ENCODE data around the gene WDR13. TPM values are rescaled to one million over a fixed set of nuclear protein-coding genes. Genes with fewer than 3 reads are reported as not detected.

The WDR13 gene
- total RNA-seq, 1 donor from 2014 or later = 111 TPM

- H3K27ac ChIP-seq = no peak overlapping the region
Measured at GRCh38 chrX:48613502-48614160, 16.3 kb downstream of the WDR13 start.

GRCh38 chrX:48616576-48616975 lies 19.3 kb downstream of the WDR13 start:
- Histone ChIP-seq H3K4me3 (no peak overlapping the region), H3K27me3 (no peaks in the 10 kb centered on the region), H3K27ac (no peak overlapping the region), H3K9me3 (no peaks in the 10 kb centered on the region), H3K36me3 (no peaks in the 10 kb centered on the region), H3K4me1 (no peaks in the 10 kb centered on the region)
- TF ChIP-seq POLR2A (IDR thresholded peaks at IDR 0.05) (no peak), POLR2AphosphoS5 (IDR thresholded peaks at IDR 0.05; ENCODE audit: insufficient read depth in 1 of 2, low read depth in 1 of 2) (no peak), CTCF (IDR thresholded peaks at IDR 0.05) (no peak)
- intact Hi-C loops (cut with DNase I) = no loop called here
- DNase-seq (ENCODE audit: extremely low spot score in 2 of 2) = no peak

More at GRCh38 chrX:48613502-48614160, 16.3 kb downstream of the WDR13 start:
- Histone ChIP-seq H3K9me3 (no peaks in the 10 kb centered on the region), H3K4me3 (no peak overlapping the region), H3K4me1 (no peaks in the 10 kb centered on the region), H3K27me3 (no peaks in the 10 kb centered on the region), H3K36me3 (no peaks in the 10 kb centered on the region)
- intact Hi-C loops (cut with DNase I) = no loop called here
- DNase-seq (ENCODE audit: extremely low spot score in 2 of 2) = no peak
- TF ChIP-seq CTCF (IDR thresholded peaks at IDR 0.05) = no peak
- TF ChIP-seq POLR2AphosphoS5 (IDR thresholded peaks at IDR 0.05; ENCODE audit: insufficient read depth in 1 of 2, low read depth in 1 of 2) = no peak
- TF ChIP-seq POLR2A (IDR thresholded peaks at IDR 0.05) = no peak

- no peaks in the 10 kb centered on the region for H3K4me1 ChIP-seq
- intact Hi-C loops (cut with DNase I) = no loop called here
- no peaks in the 10 kb centered on the region for H3K36me3 ChIP-seq
- no peak overlapping the region for H3K4me3 ChIP-seq
- TF ChIP-seq POLR2AphosphoS5 (IDR thresholded peaks at IDR 0.05; ENCODE audit: insufficient read depth in 1 of 2, low read depth in 1 of 2) (no peak), POLR2A (IDR thresholded peaks at IDR 0.05) (no peak), CTCF (IDR thresholded peaks at IDR 0.05) (no peak)
- H3K27ac ChIP-seq = no peak overlapping the region
- H3K9me3 ChIP-seq = no peaks in the 10 kb centered on the region
- no peak for DNase-seq (ENCODE audit: extremely low spot score in 2 of 2)
- H3K27me3 ChIP-seq = no peaks in the 10 kb centered on the region
Measured at GRCh38 chrX:48617542-48618340, 20.4 kb downstream of the WDR13 start.

GRCh38 chrX:48626401-48627298 lies 29.4 kb downstream of the WDR13 start:
- Histone ChIP-seq H3K4me3 (no peak overlapping the region), H3K36me3 (no peaks in the 10 kb centered on the region), H3K4me1 (no peaks in the 10 kb centered on the region), H3K27ac (no peak overlapping the region), H3K27me3 (no peaks in the 10 kb centered on the region), H3K9me3 (no peaks in the 10 kb centered on the region)
- no peak for TF ChIP-seq POLR2AphosphoS5 (IDR thresholded peaks at IDR 0.05; ENCODE audit: insufficient read depth in 1 of 2, low read depth in 1 of 2)
- no peak for TF ChIP-seq POLR2A (IDR thresholded peaks at IDR 0.05)
- TF ChIP-seq CTCF (IDR thresholded peaks at IDR 0.05) = no peak
- no peak for DNase-seq (ENCODE audit: extremely low spot score in 2 of 2)
- intact Hi-C loops (cut with DNase I) = no loop called here

All from vagina (tissue), 2 donors.